Measurements from ENCODE around the gene TRMT2A.
"Not testable (repeated sequence)": the region's sequence is repeated elsewhere in the genome, so short reads cannot be mapped to it uniquely, and the experiment has no call there.

Gene TRMT2A, protein sequence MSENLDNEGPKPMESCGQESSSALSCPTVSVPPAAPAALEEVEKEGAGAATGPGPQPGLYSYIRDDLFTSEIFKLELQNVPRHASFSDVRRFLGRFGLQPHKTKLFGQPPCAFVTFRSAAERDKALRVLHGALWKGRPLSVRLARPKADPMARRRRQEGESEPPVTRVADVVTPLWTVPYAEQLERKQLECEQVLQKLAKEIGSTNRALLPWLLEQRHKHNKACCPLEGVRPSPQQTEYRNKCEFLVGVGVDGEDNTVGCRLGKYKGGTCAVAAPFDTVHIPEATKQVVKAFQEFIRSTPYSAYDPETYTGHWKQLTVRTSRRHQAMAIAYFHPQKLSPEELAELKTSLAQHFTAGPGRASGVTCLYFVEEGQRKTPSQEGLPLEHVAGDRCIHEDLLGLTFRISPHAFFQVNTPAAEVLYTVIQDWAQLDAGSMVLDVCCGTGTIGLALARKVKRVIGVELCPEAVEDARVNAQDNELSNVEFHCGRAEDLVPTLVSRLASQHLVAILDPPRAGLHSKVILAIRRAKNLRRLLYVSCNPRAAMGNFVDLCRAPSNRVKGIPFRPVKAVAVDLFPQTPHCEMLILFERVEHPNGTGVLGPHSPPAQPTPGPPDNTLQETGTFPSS

GRCh38 chr22:20116951-20117632 lies at the start of gene TRMT2A:
Gene TRMT2A, minus strand, starts transcription at chr22:20117226. Its CDS starts 320 bp downstream, at chr22:20116906.
- DNase-seq: peak; percentile 65 to 90

GRCh38 chr22:20166703-20167102 lies 49.7 kb upstream of the TRMT2A start:
- DNase-seq: no peak

- DNase-seq: no peak
Measured at GRCh38 chr22:20165913-20166312, 48.9 kb upstream of the TRMT2A start.

GRCh38 chr22:20165421-20165820 lies 48.4 kb upstream of the TRMT2A start:
- no peak for DNase-seq

DNA sequence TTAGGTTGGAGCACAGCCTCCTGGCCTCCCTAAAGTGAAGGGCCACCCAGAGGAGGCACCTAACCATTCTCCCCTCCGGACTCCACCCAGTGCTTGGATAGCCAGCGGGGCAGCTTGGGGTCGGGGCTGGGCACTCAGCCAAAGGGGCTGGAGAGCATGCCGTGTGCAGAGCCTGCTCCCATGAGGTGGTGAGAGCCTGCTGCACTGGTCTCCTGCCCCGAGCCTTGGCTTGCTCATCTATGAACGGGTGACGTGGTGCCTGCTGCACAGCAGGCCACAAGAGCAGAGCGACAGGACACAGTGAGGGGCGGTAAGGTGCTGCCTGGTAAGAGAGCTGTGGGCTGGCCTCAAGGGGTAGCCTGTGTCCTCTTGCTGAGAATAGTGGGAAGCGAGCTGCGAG lies 47.8 kb upstream of the TRMT2A start:
- DNase-seq: no peak

- DNase-seq: no peak
Measured at GRCh38 chr22:20160041-20160440, 43.0 kb upstream of the TRMT2A start.

DNA sequence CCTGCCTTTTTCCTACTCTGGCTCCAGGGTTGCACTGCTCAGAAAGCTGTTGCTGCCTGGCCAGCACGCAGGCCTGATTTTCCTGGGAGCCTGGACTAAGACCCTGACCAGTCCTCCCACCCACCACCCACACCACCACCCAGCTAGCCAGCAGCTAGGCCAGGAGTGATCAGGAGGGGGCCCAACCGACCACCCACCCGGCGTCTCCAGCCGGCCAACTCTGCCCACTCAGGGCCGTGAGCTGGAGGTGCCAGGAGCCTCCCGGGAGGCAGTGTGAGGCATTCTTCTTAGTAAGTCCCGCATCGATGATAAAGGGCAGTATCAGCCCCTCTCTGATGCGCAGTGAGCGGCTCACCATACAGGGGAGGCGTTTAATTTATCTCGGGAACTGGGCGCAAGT lies 42.5 kb upstream of the TRMT2A start:
- not testable (repeated sequence) for DNase-seq

DNA sequence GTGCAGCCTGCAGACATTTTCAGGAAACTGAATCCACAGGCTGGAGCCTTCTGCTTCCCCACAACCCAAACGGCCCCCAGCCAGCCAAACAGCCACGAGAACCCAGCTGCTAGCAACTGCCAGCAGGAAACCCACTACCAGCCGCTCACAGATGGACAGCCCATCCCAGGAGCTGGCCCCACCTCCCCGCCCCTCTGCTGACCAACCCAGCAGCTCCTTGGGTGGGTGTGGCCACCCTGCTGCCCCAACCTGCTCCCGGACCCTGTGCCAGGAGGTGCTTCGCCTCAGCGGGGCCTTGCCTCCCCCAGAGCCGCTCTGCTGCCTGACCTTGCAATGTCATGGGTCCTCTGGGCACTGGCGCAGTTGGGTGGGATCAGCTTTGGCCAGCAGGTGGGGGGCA lies 42.0 kb upstream of the TRMT2A start:
- no peak for DNase-seq

DNA sequence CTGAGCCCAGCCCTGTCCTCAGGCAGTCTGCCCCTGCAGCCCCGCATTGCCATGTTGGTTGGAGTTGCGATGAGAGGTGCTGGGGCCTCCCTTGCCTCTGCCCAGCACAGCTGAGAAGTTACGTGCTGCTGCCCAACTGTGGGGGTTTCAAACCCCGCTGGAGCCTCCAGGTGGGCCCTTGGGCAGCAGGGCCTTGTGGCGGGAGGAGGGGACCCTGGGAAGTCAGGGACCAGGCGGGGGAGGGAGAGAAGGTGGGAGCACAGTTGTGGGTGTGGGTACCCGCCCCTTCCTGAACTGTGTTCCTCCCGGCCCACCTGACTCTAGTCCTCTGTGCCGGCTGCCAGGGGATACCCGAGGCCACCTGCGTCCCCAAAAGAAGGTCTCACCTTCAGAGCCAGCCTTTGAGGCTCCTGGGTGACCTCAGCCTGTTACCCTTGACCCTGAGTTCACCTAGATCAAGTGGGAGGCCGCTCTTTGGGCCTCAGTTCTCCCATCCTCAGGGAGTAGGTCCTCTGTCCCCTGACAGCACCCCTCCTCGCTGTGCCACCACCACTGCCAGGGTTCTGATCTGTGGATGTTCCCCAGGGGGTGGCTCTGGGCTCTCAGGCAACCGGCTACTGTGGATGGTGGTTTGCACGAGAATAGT lies 41.5 kb upstream of the TRMT2A start:
- DNase-seq: no peak

DNA sequence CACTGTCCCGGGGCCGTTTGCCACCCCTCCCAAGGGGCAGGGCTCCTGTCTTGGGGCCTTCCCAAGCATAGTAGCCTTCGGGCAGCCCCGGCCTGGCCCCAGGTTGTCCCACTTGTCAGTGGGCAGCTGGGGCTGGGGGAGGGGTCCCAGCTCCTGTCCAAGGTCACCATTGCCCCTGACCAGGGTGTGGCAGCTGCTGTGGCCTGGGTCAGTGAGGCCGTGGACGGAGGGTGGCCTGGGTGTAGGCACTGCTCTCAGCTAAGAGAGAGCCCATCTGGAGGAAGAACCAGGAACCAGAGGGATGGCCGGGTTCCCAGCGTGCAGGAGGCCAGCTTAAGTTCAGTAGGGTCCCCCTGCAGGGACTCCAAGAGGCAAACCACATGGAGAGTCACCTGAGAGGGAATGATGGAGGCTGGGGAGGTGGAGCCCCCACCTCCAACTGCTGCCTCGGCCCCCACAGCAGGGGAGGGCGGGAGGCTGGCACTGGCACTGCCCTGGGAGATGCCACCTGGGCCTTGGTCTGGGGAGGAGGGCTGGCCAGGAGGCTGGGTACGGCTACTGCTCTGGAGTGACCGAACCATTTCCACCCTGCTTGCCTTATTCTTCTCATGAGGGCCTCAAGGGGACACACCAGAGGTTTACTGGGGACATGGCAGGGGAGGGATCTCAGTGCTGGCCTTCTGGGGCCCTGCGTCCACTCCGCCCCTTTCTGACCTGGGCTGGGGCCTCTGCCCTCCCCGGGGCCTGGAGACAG lies 40.6 kb upstream of the TRMT2A start:
- DNase-seq: no peak

DNA sequence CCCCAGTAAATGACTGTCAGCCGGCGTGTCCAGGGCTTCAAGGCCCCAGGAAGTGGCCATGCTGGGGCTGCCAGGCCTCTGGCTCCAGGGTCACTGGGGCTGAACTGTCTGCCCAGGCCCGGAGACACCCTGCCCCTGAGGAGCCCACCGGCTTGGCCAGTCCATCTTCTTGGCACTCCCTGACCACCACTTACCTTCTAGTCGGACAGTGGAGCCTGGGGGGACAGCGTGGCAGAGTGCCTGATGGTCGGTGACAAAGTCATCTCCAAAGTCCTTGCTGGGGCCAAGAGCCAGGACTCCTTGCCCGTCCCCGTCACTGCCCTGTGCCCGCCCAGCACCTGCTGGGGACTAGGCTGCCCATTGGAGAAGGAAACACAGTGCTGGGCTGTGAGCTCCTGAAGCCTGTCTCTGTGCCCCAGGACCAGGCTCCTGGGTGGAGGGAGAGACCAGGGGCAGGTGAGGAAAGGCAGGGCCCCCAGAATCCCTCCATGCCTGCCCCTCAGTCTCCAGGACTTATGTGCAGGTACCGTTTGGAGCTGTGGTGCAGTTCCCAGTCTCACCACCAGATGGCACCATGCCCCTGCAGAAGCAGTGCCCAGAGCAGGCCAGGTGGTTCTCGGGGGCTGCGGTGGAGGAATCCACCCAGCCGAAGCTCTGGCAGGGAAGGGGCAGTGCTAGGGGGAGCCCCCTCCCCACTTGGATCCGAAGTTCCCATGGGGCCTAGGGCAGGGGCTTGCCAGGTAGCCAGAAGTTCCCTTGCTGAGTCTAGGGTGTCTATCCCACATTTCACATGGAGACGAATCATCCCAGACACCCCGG lies 39.8 kb upstream of the TRMT2A start:
- peak in 1 of 2 experiments; percentile 41 for DNase-seq

DNA sequence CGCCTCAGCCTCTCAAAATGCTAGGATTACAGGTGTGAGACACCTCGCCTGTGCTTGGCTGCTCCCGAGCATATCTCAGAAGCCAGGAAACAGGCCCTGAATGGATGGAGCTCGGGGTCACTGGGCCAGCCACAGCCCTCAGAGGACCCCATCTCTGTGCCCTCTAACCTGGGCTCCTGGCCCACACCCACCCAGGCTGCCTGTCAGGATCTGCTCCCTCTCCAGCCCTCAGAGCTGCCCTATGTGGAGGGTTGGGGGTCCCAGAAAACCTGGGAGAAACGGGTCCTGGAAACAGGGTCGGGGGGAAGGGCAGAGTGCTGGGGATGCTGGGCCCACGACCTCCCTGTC lies 39.0 kb upstream of the TRMT2A start:
- no peak for DNase-seq

GRCh38 chr22:20155330-20156041 lies 38.5 kb upstream of the TRMT2A start:
- DNase-seq: peak in 1 of 2 experiments; percentile 63

DNA sequence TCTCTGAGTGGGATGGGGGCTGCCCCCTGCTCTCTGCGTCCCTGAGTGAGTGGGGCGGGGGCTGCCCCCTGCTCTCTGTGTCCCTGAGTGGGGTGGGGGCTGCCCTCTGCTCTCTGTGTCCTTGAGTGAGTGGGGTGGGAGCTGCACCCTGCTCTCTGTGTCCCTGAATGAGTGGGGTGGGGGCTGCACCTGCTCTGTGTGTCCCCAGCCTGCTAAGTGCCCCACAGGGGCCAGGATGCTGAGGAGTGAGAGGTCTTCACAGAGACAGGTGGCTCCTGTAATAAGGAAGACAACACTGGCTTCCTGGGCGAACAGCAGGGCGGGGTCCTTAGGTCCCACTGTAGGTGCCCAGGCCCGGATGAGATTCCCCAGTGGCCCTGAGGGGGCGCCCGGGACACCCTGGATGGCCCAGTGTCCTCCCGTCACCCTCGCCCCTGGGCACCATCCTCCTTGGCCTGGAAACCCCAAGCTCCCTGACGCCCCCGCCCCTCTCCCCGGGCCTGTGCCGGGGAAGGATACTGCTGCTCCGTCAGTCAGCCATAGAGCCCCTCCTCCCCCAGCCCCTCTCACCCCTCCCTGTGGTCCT lies 37.7 kb upstream of the TRMT2A start:
- no peak for DNase-seq

- no peak for DNase-seq
Measured at GRCh38 chr22:20153945-20154344, 36.9 kb upstream of the TRMT2A start.

DNA sequence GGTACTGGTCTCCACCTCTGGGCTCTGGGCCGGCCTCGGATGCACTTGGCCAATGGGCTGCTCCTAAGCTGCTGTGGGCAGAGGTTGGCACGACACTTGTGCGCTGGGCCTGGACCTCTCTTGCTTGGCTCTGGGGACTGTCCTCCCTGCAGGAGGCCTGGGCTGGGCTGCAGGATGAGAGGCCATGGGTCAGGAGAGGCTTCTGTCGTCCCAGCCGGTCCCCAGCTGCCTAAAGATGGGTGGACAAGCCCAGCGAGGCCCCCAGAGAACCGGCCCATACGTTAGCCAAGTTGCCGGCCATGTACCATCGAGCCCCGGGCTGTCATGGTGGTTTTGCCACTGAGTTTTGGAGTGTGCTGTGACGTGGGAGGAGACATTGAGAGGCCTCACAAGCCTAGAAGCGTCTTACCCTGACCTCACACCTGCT lies 35.5 kb upstream of the TRMT2A start:
- DNase-seq: no peak

DNA sequence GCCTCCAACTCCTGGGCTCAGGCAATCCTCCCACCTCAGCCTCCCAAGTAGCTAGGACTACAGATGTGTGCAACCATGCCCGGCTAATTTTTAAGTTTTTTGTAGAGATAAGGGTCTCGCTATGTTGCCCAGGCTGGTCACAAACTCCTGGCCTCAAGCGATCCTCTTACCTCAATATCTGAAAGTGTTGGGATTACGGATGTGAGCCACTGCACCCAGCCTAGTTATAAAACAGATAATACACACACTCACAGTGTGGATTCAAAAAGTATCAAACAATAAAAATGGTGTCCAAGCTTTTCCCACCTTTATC lies 34.2 kb upstream of the TRMT2A start:
- no peak for DNase-seq

GRCh38 chr22:20150381-20151275 lies 33.6 kb upstream of the TRMT2A start, which contains the start of gene CCDC188:
Gene CCDC188, minus strand, starts transcription at chr22:20151055. Its CDS starts 69 bp downstream, at chr22:20150986.
- DNase-seq: no peak

Data from SW 1271 (cell line).